HG03342 (cell line): ENCODE measurements around the gene TCEA2.
"Not testable (repeated sequence)": the region's sequence is repeated elsewhere in the genome, so short reads cannot be mapped to it uniquely, and the experiment has no call there.

Source experiments
- ATAC-seq: cut with Tn5 transposase; IDR thresholded peaks from one replicate; pipeline ENCODE4 v1.9.1; 2021; ENCODE audit warnings: mild to moderate bottlenecking, moderate library complexity; ENCODE audit not compliant: unreplicated experiment

The TCEA2 gene

DNA sequence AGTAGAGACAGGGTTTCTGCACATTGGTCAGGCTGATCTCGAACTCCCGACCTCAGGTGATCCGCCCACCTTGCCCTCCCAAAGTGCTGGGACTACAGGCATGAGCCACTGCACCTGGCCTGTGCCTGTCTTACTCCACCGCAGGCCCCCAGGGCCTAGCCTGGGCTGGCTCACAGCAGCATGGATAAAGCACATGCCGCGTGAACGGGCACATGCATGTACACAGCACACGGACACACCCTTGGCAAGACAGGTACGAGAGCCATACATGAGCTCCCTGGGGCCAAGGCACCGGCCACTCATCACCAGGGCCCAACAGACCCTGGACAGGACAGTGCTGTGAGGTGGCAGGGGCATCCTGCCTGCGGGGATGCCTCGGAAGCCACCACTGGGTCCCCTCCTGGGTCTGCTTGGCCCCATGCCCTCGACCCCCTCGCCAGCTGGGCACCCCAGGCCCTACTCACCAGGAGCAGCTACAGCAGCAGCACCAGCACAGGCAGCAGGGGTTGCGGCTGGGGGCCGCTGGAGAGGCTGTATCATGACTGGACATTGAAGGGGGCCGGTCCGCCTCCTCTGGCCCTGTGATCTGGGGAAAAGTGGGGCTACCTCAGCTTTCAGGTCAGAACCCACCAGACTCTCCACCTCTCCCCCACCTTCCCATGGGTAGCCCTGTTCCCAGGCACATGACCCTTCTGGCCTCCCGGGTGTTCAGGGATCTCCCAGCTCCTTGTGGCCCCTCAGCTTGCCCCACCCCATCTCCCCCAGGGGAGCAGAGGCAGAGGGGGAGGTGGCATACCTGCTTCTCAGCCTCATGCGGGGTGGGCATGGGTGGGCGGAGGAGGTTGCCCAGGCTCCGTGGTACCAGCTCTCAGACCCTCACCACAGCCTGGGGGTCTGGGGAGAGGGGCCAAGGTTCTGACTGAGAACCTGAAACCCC is 13.3 kb downstream of the TCEA2 start:
- no peak for ATAC-seq

DNA sequence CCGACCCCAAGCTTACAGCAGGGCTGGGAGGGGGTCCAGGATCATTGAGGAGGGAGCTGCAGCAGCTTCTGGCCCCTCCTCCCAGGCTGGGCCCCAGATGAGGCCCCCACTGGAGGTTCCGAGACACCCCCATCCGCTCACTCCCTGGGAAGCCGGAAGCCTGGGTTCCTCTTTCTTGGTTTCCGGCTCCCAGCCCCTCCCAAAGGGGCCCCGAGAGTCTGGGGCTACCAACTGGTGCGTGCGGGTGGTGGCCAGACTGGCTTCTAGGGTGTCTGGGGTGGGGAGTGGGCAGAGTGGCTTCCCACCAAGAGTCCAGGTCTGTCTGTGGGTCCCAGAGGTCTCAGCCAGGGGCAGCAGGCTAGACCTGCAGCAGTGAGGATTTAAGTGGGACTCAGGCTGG is 14.1 kb downstream of the TCEA2 start:
- ATAC-seq = no peak

DNA sequence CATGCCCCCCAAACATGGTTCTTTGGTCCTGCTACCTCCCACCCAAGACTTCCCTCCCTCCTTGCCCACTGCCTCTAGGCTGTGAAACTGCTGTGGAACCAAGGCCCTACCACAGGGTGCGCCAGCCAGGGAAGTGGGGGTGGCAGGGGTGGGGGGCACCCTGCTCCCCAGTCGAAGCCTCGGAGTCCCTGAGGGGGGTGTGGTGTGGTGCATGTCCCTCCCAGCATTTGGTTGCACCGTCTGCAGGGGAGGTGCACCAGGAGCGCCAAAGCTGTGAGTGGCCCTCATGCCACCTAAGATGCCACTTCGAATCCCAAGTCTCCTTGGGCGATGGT is 14.5 kb downstream of the TCEA2 start:
- ATAC-seq = no peak

DNA sequence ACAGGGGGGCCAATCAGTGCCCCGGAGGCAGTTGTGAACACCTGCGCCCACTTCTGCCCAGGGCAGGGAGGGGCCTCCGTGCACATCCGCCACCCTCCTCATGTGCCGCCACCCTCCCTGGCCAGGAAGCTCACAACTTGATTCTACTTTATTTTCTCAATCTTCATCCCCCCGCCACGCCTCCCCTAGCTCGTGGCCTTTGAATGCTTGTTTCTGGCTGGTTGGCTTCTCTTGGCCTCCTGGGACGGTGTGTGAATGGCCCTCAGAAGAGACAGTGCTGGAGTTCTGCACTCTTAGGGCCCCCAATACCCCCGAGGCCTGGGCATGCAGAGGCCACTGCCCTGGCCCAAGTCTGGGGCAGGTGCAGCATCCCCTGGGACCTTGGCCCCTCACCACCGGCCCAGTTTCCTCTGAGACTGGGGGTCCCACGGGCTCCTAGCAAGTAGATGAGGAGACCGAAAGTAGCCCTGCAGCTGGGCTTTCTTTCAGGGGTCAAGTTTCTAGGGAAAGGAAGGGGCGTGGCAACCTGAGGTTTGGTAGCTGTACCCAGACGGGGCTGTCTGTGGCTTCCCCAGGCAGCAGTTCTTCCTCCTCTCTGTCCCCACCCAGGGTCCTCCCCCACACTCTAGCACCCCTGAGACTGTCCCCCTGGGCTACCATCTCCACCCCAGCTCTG is 15.0 kb downstream of the TCEA2 start:
- no peak for ATAC-seq

DNA sequence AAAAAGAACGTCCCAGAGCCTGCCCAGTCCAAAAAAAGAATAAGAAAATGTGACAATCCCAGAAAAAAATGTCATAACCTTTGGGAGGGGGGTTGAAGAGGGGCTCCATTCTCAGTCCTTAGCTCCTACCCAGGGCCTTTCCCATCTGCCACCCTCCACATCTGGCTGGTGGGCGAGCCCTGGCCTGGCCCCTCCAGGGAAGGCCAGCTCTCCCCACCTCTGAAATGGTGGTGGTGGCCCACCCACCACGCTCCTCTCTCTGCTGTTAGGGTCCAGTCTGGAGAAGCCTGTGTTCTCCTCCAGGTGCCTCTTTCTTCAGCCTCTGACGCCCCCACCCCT is 15.9 kb downstream of the TCEA2 start:
- ATAC-seq = no peak

DNA sequence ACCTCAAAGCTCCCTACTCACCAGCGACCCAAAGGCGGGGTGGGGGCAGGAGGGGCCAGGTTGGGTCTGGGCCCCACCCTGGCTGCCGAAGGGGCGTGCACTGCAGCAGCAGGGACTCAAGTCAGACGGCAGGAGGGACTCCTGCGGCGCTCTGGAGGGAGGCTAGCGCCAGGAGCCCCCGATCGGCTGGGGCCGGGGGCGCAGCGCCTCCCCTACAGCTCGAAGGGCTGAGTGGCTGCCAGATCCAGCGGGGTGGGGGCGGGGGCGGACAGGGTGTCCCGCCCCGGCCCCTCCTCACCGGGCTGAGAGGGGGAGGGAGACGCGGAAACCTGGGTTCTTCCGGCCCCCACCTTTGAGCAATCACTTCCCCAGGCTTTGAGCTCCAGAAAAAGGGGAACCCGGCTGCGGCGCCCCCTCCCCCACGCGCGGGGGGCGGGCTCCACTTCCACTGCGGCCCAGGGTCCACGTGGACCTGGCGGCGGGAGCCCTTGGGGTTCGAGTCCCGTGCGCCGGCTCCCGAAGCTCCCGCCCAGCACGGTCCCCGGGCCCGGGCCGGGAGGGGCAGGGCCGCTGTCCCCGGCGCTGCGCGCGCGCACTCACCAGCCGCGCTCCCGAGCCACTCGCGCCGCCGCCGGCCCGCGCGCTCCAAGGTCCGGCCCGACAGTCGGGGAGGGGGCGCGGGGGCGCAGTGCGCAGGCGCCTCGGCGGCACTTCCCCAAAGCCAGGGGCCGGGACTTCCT is 16.4 kb downstream of the TCEA2 start, which contains the start of gene RGS19:
TSS of gene RGS19 (minus strand) at position 246 of the 740 bp plus-strand sequence. CDS start 2,632 bp downstream, outside the sequence.
- ATAC-seq = peak; percentile 45

DNA sequence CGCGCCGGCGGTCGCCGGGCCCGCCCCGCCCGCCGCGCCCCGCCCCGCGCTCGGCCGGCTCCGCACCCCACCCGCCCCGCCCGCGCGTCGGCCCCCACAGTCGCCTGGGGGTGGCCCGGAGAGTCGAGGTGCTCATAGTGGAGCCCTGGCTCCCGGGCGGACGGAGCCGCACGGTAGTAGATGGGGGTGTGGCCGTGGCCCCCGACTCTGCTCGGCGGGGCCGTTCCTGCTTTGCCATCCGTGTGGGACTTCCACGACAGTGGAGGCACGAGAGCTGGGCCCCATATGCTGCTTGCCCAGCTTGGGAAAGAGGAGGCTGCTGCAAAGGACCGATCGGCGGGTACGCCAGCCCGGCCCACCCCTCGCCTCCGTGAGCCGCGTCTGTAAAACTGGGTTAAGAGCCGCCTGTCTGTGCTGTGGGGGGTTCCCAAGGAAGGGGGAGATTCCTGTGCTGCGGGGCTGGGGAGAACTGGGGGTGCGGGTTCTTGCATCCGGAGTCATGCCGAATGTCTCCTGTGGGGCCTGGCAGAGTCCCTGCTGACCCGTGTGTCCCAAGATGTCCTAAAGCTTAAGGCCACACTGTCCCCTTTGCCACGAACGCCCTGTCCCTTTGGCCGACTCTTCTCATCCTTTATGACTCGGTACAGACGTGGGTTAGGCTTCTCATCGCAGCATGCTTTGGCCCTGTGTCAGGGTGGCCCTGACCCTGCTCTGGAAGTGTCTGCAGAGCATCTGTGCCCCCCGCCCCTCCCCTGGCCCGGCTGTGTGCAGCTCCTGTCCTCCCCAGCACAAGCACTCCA is 17.2 kb downstream of the TCEA2 start, which contains the start of gene OPRL1:
TSS of gene OPRL1 (plus strand) at position 70 of the 800 bp plus-strand sequence. CDS start 12,639 bp downstream, outside the sequence.
- no peak for ATAC-seq

DNA sequence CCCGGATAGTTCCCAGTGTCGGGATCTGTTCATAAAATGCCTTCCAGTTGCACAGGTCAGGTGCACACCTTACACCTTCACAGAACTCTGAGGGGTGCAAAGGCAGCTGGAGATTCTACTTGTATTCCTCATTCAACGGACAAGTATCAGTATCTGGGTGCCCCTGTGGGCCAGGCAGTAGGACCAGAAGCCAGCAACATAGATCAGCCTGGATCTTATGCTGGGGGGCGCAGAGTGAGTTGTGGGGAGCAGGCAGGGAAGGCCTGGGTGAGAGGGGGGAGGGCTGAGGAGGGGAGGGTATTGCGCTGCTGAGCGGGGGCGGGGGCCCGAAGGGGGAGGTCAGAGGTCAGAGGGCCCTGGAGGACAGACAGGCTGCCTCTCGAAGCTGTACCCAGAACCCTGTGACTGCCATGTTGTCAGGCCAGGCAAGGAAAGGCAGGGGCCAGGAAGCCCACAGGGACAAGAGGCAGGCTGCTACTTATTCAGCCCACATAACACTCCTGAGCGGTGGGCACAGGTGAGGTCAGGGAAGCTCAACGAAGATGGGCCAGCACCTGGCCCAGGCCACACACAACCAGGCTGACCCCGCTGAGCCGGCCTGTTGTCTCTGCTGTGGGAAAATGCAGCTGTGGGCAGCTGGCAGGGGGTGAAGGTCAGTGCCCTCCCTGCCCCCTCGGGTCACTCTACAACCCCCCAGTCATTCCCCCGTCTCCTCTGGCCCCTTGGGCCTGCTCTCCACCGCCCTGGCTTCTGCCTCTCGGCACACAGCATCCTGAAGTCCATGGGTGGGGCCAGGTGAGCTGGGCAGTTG is 18.0 kb downstream of the TCEA2 start:
- no peak for ATAC-seq

DNA sequence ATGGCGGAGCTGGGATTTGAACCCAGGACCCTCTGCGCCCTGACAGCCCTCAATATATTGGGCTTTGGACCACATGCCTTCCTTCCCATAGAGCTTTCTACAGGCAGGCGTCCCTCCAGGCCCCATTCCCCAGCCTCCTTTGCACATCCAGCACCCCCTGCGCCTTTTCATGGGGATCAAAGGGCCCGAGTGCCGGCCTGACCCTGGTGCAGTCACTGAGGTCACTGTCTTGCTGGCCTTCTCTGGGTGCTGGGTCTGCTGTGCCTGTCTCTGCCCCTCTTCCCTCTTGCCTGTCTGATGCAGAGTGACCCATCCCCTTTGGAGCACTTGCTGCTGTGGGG is 18.6 kb downstream of the TCEA2 start:
- ATAC-seq = no peak

DNA sequence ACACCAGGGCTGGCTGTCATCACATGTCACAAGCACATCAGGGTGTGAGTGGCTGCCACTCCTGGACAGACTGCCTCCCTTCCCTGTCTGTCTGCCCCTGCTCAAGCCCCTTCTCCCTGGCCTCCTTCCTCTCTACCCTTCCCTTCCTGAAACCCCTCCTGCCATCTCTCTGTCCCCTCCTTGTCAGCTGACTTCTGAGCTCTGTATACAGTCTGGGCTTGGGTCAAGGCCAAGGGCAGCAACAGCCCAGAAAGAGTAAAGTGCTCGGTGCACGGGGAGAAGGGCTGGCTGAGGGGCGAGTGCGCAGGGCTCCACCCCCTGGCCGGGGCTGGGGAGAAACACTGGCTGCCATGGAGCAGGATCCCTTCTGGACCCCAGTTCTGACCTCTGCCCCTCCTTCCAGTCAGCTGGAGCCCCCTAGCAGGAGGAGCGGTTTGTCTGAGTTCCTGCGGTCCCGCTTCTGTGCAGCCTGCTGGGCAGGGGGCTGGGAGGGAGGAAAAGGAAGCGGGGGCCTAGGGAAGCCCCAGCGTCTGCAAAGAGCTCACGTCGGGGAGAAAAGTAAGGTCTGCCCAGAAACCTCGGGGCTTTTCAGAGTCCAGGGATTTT is 19.2 kb downstream of the TCEA2 start:
- no peak for ATAC-seq

DNA sequence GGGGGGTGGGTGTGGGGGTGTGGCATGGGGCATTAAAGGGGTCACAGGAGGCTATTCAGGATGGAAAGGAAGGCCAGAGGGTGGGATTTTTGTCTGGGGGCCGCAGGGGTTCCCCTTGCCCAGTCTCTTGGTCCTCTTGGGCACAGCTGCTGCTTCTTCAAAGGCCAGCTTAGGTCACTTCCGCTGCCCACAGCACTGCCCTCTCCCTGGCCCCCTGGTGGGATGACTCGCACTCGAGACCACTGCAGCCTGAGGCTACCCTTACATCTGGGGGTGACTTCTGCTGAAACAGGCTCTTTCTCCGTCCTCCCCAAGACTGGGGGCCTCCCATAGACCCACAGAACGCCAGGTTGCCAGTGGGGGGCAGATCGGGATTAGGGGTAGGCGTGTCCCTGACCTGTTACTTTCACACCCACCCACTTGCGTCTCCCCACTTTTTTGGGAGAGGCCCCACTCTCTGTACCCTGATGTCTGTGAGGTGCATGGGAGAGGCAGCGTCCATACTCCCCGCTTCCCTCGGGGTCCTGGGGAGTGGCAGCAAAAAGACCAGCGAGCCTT is 19.9 kb downstream of the TCEA2 start:
- no peak for ATAC-seq

DNA sequence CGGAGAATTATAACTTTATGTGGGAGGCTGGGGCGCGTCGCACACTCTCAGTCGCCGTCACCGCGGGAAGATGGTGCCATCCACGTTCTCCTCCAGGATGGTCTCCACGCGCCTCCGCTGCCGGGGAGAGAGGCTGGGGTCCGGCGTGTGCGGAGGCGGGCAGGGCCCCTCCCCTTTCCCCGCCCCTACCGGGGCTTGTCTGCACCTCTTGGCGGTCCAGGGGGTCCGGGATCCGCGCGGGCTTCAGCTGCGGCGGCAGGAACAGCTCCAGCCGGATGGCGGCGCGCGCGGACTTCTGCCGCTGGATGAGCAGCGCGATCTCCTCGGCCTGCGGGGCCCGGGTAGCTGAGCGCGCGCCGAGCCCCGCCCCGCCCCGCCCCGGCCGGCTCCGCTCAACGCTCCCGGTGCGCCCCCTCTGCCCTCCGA is 20.4 kb downstream of the TCEA2 start:
- ATAC-seq = no peak

DNA sequence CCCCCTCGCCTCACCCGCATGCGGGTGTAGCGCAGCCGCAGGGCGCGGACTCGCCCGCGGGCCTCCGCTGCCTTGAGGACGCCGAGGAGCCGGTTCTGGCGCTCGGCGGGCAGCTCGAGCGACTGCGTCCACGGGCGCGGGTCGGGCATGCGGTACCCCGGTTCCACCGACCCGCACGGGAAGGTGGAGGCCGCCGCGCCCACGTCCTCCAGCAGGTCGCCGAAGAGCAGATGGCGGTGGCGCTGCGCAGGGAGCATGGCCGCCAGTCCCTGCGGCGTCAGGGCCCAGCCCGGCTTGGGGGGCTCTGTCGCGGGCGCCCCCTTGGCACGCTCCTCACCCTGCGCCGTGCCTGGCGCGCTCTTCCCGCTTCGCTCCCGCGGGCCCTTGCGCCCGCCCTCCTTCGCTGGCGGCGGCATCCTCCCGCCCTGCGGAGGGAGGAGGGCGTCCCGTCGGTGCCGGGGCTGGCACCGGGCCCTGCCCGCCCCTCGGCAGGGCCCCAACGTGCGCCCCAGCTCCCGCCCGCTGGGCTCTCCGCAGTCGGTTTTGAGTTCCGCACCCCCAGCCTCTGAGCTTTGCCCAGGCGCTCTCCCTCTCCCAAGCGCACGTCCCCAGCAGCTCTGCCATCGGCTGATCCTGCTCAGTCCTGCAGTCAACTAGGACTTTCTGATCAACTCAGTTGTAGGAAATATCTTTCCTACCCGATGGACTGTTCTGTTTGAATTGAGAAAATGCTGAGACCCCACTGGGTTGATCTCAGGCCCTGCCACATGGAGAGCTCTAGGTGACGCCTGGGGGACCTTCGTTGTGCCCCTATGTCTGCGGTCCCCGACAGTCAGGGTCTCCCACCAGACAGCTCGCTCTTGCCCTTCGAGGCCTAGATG is 21.0 kb downstream of the TCEA2 start, which contains the start of gene LKAAEAR1:
TSS of gene LKAAEAR1 (minus strand) at position 595 of the 881 bp plus-strand sequence. CDS start at position 416, 179 bp downstream.
- no peak for ATAC-seq

DNA sequence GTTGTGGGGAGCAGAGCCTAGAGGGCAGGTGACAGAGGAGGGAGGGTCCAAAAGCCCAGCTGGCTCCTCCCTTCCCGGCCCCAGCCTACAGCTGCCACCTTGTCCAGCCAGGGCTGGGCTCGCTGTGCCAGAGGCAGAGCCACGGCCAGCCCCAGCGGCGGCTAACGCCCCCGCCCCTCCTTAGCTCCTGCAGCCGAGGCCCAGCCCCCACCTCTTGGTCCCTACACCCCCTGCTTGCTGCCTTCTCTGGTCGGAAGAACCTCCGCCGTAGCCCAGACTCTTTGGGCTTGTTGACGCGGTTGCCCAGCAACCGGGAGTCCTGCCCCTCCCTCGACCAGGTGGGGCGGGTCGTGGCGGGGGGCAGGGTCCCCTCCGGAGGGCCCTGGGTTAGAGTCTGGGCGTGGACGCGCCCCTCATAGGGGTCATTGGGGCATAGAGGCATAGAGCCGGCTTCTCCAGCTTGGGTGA is 21.7 kb downstream of the TCEA2 start:
- no peak for ATAC-seq

DNA sequence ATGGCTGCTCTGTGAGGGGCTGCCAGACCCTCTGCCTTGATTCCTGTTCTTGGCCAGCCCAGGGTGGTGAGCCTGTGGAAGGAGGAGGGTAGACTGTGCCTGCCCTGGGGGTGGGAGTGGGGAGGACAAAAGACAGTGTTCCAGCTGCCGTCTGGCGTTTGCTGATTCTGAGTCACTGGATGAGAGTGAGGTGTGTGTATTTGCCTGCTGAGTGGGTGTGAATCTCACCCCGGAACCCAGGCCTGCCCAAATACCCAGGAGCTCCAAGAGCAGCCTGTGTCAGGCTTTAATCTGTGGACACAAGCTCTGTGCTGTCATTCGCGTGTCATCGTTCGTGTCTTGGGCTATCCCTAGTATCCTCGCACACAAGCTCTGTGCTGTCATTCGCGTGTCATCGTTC is 23.8 kb downstream of the TCEA2 start:
- ATAC-seq = no peak

DNA sequence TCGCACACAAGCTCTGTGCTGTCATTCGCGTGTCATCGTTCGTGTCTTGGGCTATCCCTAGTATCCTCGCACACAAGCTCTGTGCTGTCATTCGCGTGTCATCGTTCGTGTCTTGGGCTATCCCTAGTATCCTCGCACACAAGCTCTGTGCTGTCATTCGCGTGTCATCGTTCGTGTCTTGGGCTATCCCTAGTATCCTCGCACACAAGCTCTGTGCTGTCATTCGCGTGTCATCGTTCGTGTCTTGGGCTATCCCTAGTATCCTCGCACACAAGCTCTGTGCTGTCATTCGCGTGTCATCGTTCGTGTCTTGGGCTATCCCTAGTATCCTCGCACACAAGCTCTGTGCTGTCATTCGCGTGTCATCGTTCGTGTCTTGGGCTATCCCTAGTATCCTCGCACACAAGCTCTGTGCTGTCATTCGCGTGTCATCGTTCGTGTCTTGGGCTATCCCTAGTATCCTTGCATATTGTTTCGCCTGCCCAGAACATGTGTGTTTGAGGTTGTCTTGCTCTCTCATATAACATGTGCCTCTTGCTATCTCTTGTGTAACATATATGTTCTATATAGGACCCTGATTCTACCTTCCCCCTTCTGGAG is 24.3 kb downstream of the TCEA2 start:
- ATAC-seq = not testable (repeated sequence)

DNA sequence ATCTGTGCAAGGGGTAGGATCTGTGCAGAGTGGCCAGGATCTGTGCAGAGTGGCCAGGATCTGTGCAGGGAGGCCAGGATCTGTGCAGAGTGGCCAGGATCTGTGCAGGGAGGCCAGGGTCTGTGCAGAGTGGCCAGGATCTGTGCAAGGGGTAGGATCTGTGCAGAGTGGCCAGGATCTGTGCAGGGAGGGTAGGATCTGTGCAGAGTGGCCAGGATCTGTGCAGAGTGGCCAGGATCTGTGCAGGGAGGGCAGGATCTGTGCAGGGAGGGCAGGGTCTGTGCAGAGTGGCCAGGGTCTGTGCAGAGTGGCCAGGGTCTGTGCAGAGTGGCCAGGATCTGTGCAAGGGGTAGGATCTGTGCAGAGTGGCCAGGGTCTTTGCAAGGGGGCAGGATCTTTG is 25.6 kb downstream of the TCEA2 start:
- ATAC-seq = not testable (repeated sequence)

DNA sequence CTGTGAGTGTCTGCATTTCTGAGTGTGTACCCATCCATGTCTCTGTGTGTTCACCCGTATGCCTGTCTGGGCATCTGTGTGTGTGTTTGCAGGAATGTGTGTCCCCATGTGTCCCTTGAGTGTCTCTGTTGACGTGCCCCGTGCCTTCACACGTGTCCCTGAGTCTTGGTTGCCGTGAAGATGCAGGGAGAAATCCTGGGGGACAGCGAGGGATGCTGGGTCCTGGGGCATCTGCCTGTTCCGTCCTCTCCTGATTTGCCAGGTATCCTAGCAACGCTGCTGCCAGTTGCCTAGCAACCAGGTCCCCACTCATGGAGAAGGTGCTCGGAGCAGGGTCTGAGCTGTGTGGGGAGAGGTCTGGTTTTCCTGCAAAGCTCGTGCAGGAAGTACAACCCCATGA is 27.2 kb downstream of the TCEA2 start:
- no peak for ATAC-seq
